Liver (tissue), 9 donors: ENCODE data around the gene KIAA1217. TPM values are rescaled to one million over a fixed set of nuclear protein-coding genes. Genes with fewer than 3 reads are reported as not detected.
A peak's percentile ranks its signal among the peaks of the same experiment; 100 is the strongest.

Source experiments
- DNase-seq: peaks from one replicate; pipeline ENCODE4 v3.0.0-alpha.2; 2017; ENCODE audit warnings: low spot score
- H3K27ac ChIP-seq, 2 donors: one replicate each; pipeline ENCODE4 v1.7.0; 2013; ENCODE audit warnings: inconsistent platforms in 2 of 2, low read length in 2 of 2, control low read depth in 1 of 2, low read depth in 1 of 2, mild to moderate bottlenecking in 1 of 2
- H3K27me3 ChIP-seq, 4 donors: one replicate each; pipeline versions ENCODE4 v1.6.1 to v1.7.0; 2013; ENCODE audit warnings: low read length in 3 of 4, inconsistent platforms in 1 of 4, mild to moderate bottlenecking in 1 of 4, moderate library complexity in 1 of 4; ENCODE audit not compliant: control insufficient read depth in 4 of 4, insufficient read depth in 4 of 4
- H3K36me3 ChIP-seq, 4 donors: one replicate each; pipeline versions ENCODE4 v1.6.1 to v1.7.0; 2013; ENCODE audit warnings: low read length in 3 of 4, mild to moderate bottlenecking in 3 of 4, low read depth in 1 of 4, moderate library complexity in 1 of 4; ENCODE audit not compliant: control insufficient read depth in 4 of 4, insufficient read depth in 3 of 4
- H3K4me1 ChIP-seq, 4 donors: one replicate each; pipeline versions ENCODE4 v1.6.1 to v1.7.0; 2013; ENCODE audit warnings: low read length in 3 of 4, mild to moderate bottlenecking in 3 of 4, moderate library complexity in 1 of 4; ENCODE audit not compliant: control insufficient read depth in 4 of 4, insufficient read depth in 4 of 4
- H3K4me3 ChIP-seq, 3 donors: one replicate each; pipeline versions ENCODE4 v1.6.1 to v1.7.0; 2013; ENCODE audit warnings: low read length in 3 of 3, control low read depth in 1 of 3, low read depth in 1 of 3, mild to moderate bottlenecking in 1 of 3
- H3K9ac ChIP-seq, 2 donors: one replicate each; pipeline ENCODE4 v1.7.0; 2013; ENCODE audit warnings: low read length in 2 of 2, mild to moderate bottlenecking in 2 of 2, moderate library complexity in 2 of 2, control low read depth in 1 of 2, low read depth in 1 of 2
- H3K9me3 ChIP-seq, 4 donors: one replicate each; pipeline versions ENCODE4 v1.6.1 to v1.7.0; 2013; ENCODE audit warnings: low read length in 3 of 4; ENCODE audit not compliant: control insufficient read depth in 4 of 4
- EGR1 ChIP-seq, 2 donors: IDR thresholded peaks; 2 replicates each; pipeline ENCODE4 v1.6.1; 2016 to 2018; ENCODE audit warnings: antibody characterized with exemption in 2 of 2, low read depth in 2 of 2
- FOXA1 ChIP-seq: IDR thresholded peaks from 2 replicates; pipeline ENCODE4 v1.6.1; 2016; ENCODE audit warnings: antibody characterized with exemption
- GABPA ChIP-seq, 2 donors: IDR thresholded peaks in 1 of 2; conservative IDR thresholded peaks in 1 of 2; 2 replicates each; pipeline ENCODE4 v1.6.1; 2016; ENCODE audit warnings: antibody characterized with exemption in 2 of 2, mild to moderate bottlenecking in 1 of 2, moderate library complexity in 1 of 2
- HNF4A ChIP-seq, 2 donors: conservative IDR thresholded peaks; 2 replicates each; pipeline ENCODE4 v1.6.1; 2016; ENCODE audit warnings: antibody characterized with exemption in 2 of 2, mild to moderate bottlenecking in 2 of 2
- HNF4G ChIP-seq: IDR thresholded peaks from 2 replicates; pipeline ENCODE4 v1.6.1; 2016; ENCODE audit warnings: antibody characterized with exemption
- JUND ChIP-seq, 2 donors: IDR thresholded peaks; 2 replicates each; pipeline ENCODE4 v1.6.1; 2016; ENCODE audit warnings: antibody characterized with exemption in 2 of 2
- NR2F2 ChIP-seq: IDR thresholded peaks from 2 replicates; pipeline ENCODE4 v1.6.1; 2016; ENCODE audit warnings: antibody characterized with exemption
- RXRA ChIP-seq, 2 donors: IDR thresholded peaks; 2 replicates each; pipeline ENCODE4 v1.6.1; 2017 to 2018; ENCODE audit warnings: antibody characterized with exemption in 2 of 2, mild to moderate bottlenecking in 1 of 2
- SP1 ChIP-seq: IDR thresholded peaks from 2 replicates; pipeline ENCODE4 v1.6.1; 2018; ENCODE audit warnings: antibody characterized with exemption, mild to moderate bottlenecking
- TAF1 ChIP-seq: conservative IDR thresholded peaks from 2 replicates; pipeline ENCODE4 v1.6.1; 2016; ENCODE audit warnings: antibody characterized with exemption, mild to moderate bottlenecking
- YY1 ChIP-seq: IDR thresholded peaks from 2 replicates; pipeline ENCODE4 v1.6.1; 2016; ENCODE audit warnings: antibody characterized with exemption, mild to moderate bottlenecking
- WGBS: extraction: QIAGEN DNeasy Blood & Tissue Kit; methylation state at CpG from one replicate; pipeline ENCODE4 v1.1.7; 2013; 5-methylcytosine and 5-hydroxymethylcytosine counted together
- polyA plus RNA-seq, 2 donors: library from polyadenylated mRNA; stranded (reverse) in 1 of 2; unstranded in 1 of 2; fragments of 200-250 nt in 1 of 2; fragments of >200 nt in 1 of 2; fragmentation: Nextera tagmentation in 1 of 2; extraction: Ambion mirVana in 1 of 2; gene quantifications; one replicate each; pipeline versions ENCODE4 v1.2.1 to v1.2.3, GENCODE V29; 2013 to 2015
- total RNA-seq, 2 donors: library from RNA; depleted of rRNA; stranded (reverse); fragments of >200 nt; gene quantifications; one replicate each; pipeline ENCODE4 v1.2.3, GENCODE V29; 2014
- TF ChIP-seq, protein P1 (sequence below): IDR thresholded peaks from 2 replicates; pipeline ENCODE4 v1.6.1; 2016; ENCODE audit warnings: antibody characterized with exemption
- TF ChIP-seq, protein P2 (sequence below): IDR thresholded peaks from 2 replicates; pipeline ENCODE4 v1.6.1; 2016; ENCODE audit warnings: antibody characterized with exemption
- TF ChIP-seq, protein P3 (sequence below): IDR thresholded peaks from 2 replicates; pipeline ENCODE4 v1.6.1; 2016; ENCODE audit warnings: antibody characterized with exemption
- TF ChIP-seq, protein P4 (sequence below): IDR thresholded peaks from 2 replicates; pipeline ENCODE4 v1.6.1; 2016; ENCODE audit warnings: antibody characterized with exemption, mild to moderate bottlenecking
- TF ChIP-seq, protein P5 (sequence below): fragments of 150-350 bp; IDR thresholded peaks from 2 replicates; pipeline ENCODE4 v1.5.1; 2017; ENCODE audit warnings: improper control_type of control experiment, low read depth, low read length; ENCODE audit not compliant: missing input control
- donor health status: healthy.
- donor health status: healthy.
- donor health status: healthy.
- donor health status: healthy.
- donor health status: healthy.

KIAA1217 gene
- total and polyA plus RNA-seq, 4 donors = 4.5 to 12.8 (median 6.8) TPM

DNA sequence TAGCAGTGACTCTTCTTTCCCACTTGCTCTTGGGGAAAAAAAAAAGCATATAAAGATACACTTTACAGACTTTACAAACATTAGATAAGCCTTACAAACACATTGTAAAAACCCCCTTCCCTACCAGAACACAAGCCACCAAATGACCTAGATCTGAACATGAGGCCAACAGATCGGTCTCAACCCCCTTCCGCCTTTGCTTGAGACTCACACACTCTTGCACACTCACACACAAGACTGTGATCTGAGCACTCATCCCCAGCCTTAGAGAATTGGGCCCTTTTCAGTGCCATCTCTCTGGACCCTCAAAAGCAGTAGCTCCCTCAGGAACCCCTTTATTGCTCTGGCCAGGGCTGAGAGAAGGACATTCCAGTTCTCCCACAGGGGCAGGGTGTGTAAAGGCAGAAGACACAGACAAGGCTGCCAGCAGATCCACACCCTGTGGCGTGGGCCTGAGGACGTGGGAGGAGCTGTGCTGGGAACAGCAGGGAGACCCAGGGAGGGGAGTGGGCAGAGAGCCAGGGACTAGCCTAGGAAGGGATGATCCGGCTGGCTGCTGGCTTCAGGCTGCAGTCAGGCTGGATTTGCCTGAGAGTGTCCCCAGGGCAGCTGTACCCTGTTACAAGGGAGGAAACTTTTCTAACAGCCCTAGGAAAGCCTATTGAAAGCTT, 206.7 kb downstream of the KIAA1217 start:
- Histone ChIP-seq H3K9ac (no peak overlapping the region), H3K27ac (no peak overlapping the region), H3K36me3 (no peaks in the 10 kb centered on the region), H3K4me1 (no peaks in the 10 kb centered on the region), H3K4me3 (no peak overlapping the region), H3K27me3 (no peaks in the 10 kb centered on the region), H3K9me3 (no peaks in the 10 kb centered on the region)
- 73% methylated on average over 5 of the region's 5 CpGs for WGBS
- TF ChIP-seq SP1 = no peak
- TF ChIP-seq, protein P1, sequence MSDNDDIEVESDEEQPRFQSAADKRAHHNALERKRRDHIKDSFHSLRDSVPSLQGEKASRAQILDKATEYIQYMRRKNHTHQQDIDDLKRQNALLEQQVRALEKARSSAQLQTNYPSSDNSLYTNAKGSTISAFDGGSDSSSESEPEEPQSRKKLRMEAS = no peak
- no peak for TF ChIP-seq FOXA1
- no peak for TF ChIP-seq HNF4G
- peak; percentile 35 for DNase-seq

DNA sequence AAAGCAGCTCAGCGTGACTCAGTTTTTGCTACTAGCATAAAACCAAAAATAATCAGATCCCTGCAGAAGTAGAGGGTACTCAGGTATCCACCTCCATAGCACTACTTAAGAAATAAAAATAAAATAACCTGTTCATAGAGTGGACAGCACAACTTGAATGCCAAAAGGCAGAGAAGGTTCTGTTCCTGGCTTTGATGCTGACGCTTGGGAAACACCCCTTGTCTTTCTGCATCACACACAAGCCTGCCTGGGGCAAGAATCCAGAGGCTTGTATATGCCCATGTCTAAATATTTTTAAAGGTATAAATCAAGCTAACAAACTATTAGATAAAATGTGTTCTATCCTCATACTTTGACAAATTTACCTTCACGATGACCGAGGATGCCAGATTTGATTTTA, 207.3 kb downstream of the KIAA1217 start:
- H3K27me3 ChIP-seq = no peaks in the 10 kb centered on the region
- no peak overlapping the region for H3K27ac ChIP-seq
- no peaks in the 10 kb centered on the region for H3K9me3 ChIP-seq
- WGBS = 78% methylated on average over 4 of the region's 4 CpGs
- H3K4me1 ChIP-seq = no peaks in the 10 kb centered on the region
- DNase-seq = no peak
- no peak overlapping the region for H3K9ac ChIP-seq
- no peak overlapping the region for H3K4me3 ChIP-seq
- TF ChIP-seq, protein P1 = no peak
- TF ChIP-seq RXRA (IDR thresholded peaks at IDR 0.05) (no peak), EGR1 (IDR thresholded peaks at IDR 0.05; ENCODE audit: low read depth in 2 of 2) (no peak), FOXA1 (no peak), TAF1 (no peak), JUND (IDR thresholded peaks at IDR 0.05) (no peak), NR2F2 (no peak), YY1 (no peak), GABPA (IDR thresholded peaks at IDR 0.05 in 1 of 2, conservative IDR thresholded peaks at IDR 0.05 in 1 of 2) (no peak), HNF4A (conservative IDR thresholded peaks at IDR 0.05) (no peak), SP1 (no peak), HNF4G (no peak)
- TF ChIP-seq, protein P2, sequence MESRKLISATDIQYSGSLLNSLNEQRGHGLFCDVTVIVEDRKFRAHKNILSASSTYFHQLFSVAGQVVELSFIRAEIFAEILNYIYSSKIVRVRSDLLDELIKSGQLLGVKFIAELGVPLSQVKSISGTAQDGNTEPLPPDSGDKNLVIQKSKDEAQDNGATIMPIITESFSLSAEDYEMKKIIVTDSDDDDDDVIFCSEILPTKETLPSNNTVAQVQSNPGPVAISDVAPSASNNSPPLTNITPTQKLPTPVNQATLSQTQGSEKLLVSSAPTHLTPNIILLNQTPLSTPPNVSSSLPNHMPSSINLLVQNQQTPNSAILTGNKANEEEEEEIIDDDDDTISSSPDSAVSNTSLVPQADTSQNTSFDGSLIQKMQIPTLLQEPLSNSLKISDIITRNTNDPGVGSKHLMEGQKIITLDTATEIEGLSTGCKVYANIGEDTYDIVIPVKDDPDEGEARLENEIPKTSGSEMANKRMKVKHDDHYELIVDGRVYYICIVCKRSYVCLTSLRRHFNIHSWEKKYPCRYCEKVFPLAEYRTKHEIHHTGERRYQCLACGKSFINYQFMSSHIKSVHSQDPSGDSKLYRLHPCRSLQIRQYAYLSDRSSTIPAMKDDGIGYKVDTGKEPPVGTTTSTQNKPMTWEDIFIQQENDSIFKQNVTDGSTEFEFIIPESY = no peak
- TF ChIP-seq, protein P3, sequence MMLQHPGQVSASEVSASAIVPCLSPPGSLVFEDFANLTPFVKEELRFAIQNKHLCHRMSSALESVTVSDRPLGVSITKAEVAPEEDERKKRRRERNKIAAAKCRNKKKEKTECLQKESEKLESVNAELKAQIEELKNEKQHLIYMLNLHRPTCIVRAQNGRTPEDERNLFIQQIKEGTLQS = no peak
- TF ChIP-seq, protein P4, sequence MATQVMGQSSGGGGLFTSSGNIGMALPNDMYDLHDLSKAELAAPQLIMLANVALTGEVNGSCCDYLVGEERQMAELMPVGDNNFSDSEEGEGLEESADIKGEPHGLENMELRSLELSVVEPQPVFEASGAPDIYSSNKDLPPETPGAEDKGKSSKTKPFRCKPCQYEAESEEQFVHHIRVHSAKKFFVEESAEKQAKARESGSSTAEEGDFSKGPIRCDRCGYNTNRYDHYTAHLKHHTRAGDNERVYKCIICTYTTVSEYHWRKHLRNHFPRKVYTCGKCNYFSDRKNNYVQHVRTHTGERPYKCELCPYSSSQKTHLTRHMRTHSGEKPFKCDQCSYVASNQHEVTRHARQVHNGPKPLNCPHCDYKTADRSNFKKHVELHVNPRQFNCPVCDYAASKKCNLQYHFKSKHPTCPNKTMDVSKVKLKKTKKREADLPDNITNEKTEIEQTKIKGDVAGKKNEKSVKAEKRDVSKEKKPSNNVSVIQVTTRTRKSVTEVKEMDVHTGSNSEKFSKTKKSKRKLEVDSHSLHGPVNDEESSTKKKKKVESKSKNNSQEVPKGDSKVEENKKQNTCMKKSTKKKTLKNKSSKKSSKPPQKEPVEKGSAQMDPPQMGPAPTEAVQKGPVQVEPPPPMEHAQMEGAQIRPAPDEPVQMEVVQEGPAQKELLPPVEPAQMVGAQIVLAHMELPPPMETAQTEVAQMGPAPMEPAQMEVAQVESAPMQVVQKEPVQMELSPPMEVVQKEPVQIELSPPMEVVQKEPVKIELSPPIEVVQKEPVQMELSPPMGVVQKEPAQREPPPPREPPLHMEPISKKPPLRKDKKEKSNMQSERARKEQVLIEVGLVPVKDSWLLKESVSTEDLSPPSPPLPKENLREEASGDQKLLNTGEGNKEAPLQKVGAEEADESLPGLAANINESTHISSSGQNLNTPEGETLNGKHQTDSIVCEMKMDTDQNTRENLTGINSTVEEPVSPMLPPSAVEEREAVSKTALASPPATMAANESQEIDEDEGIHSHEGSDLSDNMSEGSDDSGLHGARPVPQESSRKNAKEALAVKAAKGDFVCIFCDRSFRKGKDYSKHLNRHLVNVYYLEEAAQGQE = no peak
- TF ChIP-seq, protein P5, sequence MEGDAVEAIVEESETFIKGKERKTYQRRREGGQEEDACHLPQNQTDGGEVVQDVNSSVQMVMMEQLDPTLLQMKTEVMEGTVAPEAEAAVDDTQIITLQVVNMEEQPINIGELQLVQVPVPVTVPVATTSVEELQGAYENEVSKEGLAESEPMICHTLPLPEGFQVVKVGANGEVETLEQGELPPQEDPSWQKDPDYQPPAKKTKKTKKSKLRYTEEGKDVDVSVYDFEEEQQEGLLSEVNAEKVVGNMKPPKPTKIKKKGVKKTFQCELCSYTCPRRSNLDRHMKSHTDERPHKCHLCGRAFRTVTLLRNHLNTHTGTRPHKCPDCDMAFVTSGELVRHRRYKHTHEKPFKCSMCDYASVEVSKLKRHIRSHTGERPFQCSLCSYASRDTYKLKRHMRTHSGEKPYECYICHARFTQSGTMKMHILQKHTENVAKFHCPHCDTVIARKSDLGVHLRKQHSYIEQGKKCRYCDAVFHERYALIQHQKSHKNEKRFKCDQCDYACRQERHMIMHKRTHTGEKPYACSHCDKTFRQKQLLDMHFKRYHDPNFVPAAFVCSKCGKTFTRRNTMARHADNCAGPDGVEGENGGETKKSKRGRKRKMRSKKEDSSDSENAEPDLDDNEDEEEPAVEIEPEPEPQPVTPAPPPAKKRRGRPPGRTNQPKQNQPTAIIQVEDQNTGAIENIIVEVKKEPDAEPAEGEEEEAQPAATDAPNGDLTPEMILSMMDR = no peak
- no peaks in the 10 kb centered on the region for H3K36me3 ChIP-seq
